HepG2 (cell line): ENCODE measurements around the gene PNPLA3. TPM values are rescaled to one million over a fixed set of nuclear protein-coding genes. Genes with fewer than 3 reads are reported as not detected.

Source experiments
- ATF1 ChIP-seq: IDR thresholded peaks from 2 replicates; pipeline ENCODE4 v1.6.1; 2016; ENCODE audit warnings: mild to moderate bottlenecking, control low read depth
- CBX1 ChIP-seq: IDR thresholded peaks from one replicate; pipeline ENCODE4 v1.6.1; 2016; ENCODE audit warnings: antibody characterized with exemption, low read depth
- KDM2A ChIP-seq: sonication (generic); formaldehyde crosslinking; IDR thresholded peaks from 2 replicates; pipeline ENCODE4 v1.4.0; 2020; ENCODE audit warnings: low read depth, missing genetic modification reagents, borderline replicate concordance
- KLF11 ChIP-seq: IDR thresholded peaks from 2 replicates; pipeline ENCODE4 v1.6.1; 2016; ENCODE audit warnings: missing compliant biosample characterization
- MEF2D ChIP-seq: sonication (generic); formaldehyde crosslinking; IDR thresholded peaks from 2 replicates; pipeline ENCODE4 v1.5.1; 2020; ENCODE audit warnings: mild to moderate bottlenecking, missing genetic modification reagents
- MIER2 ChIP-seq: IDR thresholded peaks from 2 replicates; pipeline ENCODE4 v1.6.1; 2016; ENCODE audit warnings: missing biosample characterization, missing genetic modification reagents
- PHF8 ChIP-seq: sonication (generic); formaldehyde crosslinking; IDR thresholded peaks from 2 replicates; pipeline ENCODE4 v1.5.0; 2020; ENCODE audit warnings: missing genetic modification reagents
- POLR2G ChIP-seq: fragments of 200-400 bp; formaldehyde crosslinking; IDR thresholded peaks from 2 replicates; pipeline ENCODE4 v1.6.1; 2018; ENCODE audit warnings: mild to moderate bottlenecking, low read depth, low read length, moderate library complexity
- SP4 ChIP-seq: sonication (generic); formaldehyde crosslinking; IDR thresholded peaks from 2 replicates; pipeline ENCODE4 v1.8.1; 2023; ENCODE audit warnings: mild to moderate bottlenecking, missing genetic modification reagents
- TRIM24 ChIP-seq: sonication (generic); formaldehyde crosslinking; IDR thresholded peaks from 2 replicates; pipeline ENCODE4 v1.8.0; 2022; ENCODE audit warnings: mild to moderate bottlenecking, missing genetic modification reagents
- ZBTB7B ChIP-seq: sonication (generic); formaldehyde crosslinking; IDR thresholded peaks from 2 replicates; pipeline ENCODE4 v1.4.0; 2020; ENCODE audit warnings: missing genetic modification reagents
- ZMAT3 ChIP-seq: sonication (generic); formaldehyde crosslinking; conservative IDR thresholded peaks from 2 replicates; pipeline ENCODE4 v1.7.0; 2021; ENCODE audit warnings: missing genetic modification reagents
- polyA plus RNA-seq, 8 experiments: library from polyadenylated mRNA; depleted of rRNA in 3 of 8; stranded (reverse) in 7 of 8; unstranded in 1 of 8; fragments of >200 nt; fragmentation: Illumina TruSeq in 4 of 8; extraction: Trizol in 4 of 8; gene quantifications; 2 replicates each; pipeline versions ENCODE4 v1.2.1 to v1.2.3, GENCODE V29; 2011 to 2016; ENCODE audit warnings: low read depth in 4 of 8, missing spikeins in 1 of 8, mixed read lengths in 1 of 8; ENCODE audit not compliant: insufficient read depth in 1 of 8
- total RNA-seq, 5 experiments: library from RNA; depleted of rRNA; stranded (reverse); fragments of >200 nt; fragmentation: Illumina TruSeq; extraction: Trizol; gene quantifications; 2 replicates each; pipeline ENCODE4 v1.2.3, GENCODE V29; 2016; ENCODE audit warnings: low read depth in 1 of 5
- TF ChIP-seq, protein P1 (sequence below): sonication (generic); formaldehyde crosslinking; IDR thresholded peaks from 2 replicates; pipeline ENCODE4 v1.8.0; 2022; ENCODE audit warnings: mild to moderate bottlenecking, missing genetic modification reagents; ENCODE audit not compliant: insufficient replicate concordance
- TF ChIP-seq, protein P2 (sequence below): IDR thresholded peaks from 2 replicates; pipeline ENCODE4 v1.6.1; 2016; ENCODE audit warnings: low read depth, control low read depth
- TF ChIP-seq, protein P3 (sequence below): sonication (generic); formaldehyde crosslinking; IDR thresholded peaks from 2 replicates; pipeline ENCODE4 v1.8.0; 2022; ENCODE audit warnings: mild to moderate bottlenecking, missing genetic modification reagents, moderate library complexity
- TF ChIP-seq, protein P4 (sequence below): sonication (generic); formaldehyde crosslinking; conservative IDR thresholded peaks from 2 replicates; pipeline ENCODE4 v1.4.0; 2020; ENCODE audit warnings: mild to moderate bottlenecking, missing genetic modification reagents, moderate library complexity
- TF ChIP-seq, protein P5 (sequence below): sonication (generic); formaldehyde crosslinking; IDR thresholded peaks from 2 replicates; pipeline ENCODE4 v1.5.0; 2020; ENCODE audit warnings: missing genetic modification reagents
- TF ChIP-seq, protein P6 (sequence below): sonication (generic); formaldehyde crosslinking; IDR thresholded peaks from 2 replicates; pipeline ENCODE4 v1.4.0; 2020; ENCODE audit warnings: low read depth, mild to moderate bottlenecking, missing genetic modification reagents
- TF ChIP-seq, protein P7 (sequence below): sonication (generic); formaldehyde crosslinking; IDR thresholded peaks from 2 replicates; pipeline ENCODE4 v1.4.0; 2020; ENCODE audit warnings: mild to moderate bottlenecking, missing genetic modification reagents

PNPLA3 gene
- total and polyA plus RNA-seq, 2 of the 13 experiments (the other 11 are each of a cell fraction or from before 2014, with no cell fraction given): 16.9 to 19.8 TPM

DNA sequence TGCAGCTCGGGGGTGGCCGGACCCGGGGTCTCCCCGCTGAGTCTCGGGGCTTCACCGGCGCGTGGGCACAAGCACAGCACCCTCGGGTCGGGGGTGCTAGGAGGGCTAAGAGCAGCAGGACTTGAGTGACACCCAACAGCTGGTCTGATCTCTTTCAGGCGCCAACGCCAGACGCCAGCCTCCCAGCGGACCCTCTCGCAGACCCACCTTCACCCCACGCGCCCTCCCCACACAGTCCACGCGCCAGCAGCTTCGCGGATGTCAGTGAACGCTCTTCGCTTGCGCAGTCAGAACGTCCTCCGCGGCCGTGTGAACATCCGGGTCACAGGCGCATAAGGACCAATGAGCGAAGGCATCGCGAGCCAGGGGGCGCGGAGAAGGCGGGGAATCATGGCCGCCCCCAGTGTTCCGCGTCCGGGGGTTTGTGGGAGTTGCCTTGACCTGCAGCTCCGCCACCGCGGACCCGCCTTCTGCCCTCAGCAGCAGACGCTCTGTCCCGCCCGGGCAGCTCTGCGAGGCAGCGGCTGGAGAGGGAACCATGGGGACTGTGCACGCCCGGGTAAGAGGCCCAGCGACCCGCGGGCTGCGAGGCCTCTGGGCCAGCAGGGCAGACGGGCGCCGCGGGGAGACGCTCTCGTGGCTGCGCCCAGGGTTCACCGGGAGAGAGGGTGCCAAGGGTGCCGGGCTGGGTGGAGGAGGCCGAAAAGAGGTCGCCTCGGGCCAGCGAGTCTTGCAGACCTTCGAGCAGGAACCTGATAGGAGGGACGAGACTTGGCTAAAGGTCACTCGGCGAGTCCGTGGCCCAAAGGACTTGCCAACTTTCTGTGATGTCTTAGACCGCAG is 31.7 kb downstream of the PNPLA3 start, which contains the start of gene SAMM50 (continued):
- peak; percentile 39; the same call in 1 of the 2 replicates for TF ChIP-seq ZBTB7B
- TF ChIP-seq TRIM24: no peak
- TF ChIP-seq, protein P1, sequence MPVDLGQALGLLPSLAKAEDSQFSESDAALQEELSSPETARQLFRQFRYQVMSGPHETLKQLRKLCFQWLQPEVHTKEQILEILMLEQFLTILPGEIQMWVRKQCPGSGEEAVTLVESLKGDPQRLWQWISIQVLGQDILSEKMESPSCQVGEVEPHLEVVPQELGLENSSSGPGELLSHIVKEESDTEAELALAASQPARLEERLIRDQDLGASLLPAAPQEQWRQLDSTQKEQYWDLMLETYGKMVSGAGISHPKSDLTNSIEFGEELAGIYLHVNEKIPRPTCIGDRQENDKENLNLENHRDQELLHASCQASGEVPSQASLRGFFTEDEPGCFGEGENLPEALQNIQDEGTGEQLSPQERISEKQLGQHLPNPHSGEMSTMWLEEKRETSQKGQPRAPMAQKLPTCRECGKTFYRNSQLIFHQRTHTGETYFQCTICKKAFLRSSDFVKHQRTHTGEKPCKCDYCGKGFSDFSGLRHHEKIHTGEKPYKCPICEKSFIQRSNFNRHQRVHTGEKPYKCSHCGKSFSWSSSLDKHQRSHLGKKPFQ (CRISPR knock-in tag): no peak
- TF ChIP-seq KDM2A (CRISPR knock-in tag): peak; percentile 94
- peak; percentile 39 for TF ChIP-seq CBX1
- peak; percentile 90 for TF ChIP-seq SP4
- TF ChIP-seq ZMAT3 (CRISPR knock-in tag): peak; percentile 80
- TF ChIP-seq, protein P2, sequence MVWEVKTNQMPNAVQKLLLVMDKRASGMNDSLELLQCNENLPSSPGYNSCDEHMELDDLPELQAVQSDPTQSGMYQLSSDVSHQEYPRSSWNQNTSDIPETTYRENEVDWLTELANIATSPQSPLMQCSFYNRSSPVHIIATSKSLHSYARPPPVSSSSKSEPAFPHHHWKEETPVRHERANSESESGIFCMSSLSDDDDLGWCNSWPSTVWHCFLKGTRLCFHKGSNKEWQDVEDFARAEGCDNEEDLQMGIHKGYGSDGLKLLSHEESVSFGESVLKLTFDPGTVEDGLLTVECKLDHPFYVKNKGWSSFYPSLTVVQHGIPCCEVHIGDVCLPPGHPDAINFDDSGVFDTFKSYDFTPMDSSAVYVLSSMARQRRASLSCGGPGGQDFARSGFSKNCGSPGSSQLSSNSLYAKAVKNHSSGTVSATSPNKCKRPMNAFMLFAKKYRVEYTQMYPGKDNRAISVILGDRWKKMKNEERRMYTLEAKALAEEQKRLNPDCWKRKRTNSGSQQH (CRISPR knock-in tag): peak; percentile 54; the same call in 1 of the 2 replicates
- no peak for TF ChIP-seq MIER2 (CRISPR knock-in tag)
- peak; percentile 53; the same call in 1 of the 2 replicates for TF ChIP-seq MEF2D (CRISPR knock-in tag)
- TF ChIP-seq KLF11 (CRISPR knock-in tag): no peak
- peak; percentile 93 for TF ChIP-seq POLR2G
- TF ChIP-seq, protein P3, sequence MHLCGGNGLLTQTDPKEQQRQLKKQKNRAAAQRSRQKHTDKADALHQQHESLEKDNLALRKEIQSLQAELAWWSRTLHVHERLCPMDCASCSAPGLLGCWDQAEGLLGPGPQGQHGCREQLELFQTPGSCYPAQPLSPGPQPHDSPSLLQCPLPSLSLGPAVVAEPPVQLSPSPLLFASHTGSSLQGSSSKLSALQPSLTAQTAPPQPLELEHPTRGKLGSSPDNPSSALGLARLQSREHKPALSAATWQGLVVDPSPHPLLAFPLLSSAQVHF (CRISPR knock-in tag): peak; percentile 74; the same call in 1 of the 2 replicates
- peak; percentile 16; the same call in 1 of the 2 replicates for TF ChIP-seq ATF1 (CRISPR knock-in tag)
- peak; percentile 93 for TF ChIP-seq PHF8 (CRISPR knock-in tag)
- TF ChIP-seq, protein P4, sequence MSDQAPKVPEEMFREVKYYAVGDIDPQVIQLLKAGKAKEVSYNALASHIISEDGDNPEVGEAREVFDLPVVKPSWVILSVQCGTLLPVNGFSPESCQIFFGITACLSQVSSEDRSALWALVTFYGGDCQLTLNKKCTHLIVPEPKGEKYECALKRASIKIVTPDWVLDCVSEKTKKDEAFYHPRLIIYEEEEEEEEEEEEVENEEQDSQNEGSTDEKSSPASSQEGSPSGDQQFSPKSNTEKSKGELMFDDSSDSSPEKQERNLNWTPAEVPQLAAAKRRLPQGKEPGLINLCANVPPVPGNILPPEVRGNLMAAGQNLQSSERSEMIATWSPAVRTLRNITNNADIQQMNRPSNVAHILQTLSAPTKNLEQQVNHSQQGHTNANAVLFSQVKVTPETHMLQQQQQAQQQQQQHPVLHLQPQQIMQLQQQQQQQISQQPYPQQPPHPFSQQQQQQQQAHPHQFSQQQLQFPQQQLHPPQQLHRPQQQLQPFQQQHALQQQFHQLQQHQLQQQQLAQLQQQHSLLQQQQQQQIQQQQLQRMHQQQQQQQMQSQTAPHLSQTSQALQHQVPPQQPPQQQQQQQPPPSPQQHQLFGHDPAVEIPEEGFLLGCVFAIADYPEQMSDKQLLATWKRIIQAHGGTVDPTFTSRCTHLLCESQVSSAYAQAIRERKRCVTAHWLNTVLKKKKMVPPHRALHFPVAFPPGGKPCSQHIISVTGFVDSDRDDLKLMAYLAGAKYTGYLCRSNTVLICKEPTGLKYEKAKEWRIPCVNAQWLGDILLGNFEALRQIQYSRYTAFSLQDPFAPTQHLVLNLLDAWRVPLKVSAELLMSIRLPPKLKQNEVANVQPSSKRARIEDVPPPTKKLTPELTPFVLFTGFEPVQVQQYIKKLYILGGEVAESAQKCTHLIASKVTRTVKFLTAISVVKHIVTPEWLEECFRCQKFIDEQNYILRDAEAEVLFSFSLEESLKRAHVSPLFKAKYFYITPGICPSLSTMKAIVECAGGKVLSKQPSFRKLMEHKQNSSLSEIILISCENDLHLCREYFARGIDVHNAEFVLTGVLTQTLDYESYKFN: peak; percentile 36
- TF ChIP-seq, protein P5, sequence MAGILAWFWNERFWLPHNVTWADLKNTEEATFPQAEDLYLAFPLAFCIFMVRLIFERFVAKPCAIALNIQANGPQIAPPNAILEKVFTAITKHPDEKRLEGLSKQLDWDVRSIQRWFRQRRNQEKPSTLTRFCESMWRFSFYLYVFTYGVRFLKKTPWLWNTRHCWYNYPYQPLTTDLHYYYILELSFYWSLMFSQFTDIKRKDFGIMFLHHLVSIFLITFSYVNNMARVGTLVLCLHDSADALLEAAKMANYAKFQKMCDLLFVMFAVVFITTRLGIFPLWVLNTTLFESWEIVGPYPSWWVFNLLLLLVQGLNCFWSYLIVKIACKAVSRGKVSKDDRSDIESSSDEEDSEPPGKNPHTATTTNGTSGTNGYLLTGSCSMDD: no peak
- TF ChIP-seq, protein P6, sequence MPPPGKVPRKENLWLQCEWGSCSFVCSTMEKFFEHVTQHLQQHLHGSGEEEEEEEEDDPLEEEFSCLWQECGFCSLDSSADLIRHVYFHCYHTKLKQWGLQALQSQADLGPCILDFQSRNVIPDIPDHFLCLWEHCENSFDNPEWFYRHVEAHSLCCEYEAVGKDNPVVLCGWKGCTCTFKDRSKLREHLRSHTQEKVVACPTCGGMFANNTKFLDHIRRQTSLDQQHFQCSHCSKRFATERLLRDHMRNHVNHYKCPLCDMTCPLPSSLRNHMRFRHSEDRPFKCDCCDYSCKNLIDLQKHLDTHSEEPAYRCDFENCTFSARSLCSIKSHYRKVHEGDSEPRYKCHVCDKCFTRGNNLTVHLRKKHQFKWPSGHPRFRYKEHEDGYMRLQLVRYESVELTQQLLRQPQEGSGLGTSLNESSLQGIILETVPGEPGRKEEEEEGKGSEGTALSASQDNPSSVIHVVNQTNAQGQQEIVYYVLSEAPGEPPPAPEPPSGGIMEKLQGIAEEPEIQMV: peak; percentile 96
- TF ChIP-seq, protein P7, sequence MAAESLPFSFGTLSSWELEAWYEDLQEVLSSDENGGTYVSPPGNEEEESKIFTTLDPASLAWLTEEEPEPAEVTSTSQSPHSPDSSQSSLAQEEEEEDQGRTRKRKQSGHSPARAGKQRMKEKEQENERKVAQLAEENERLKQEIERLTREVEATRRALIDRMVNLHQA: no peak
